Retinal pigment epithelial cell (primary cell): Measurements from ENCODE around the gene SYNPR.

Source experiments
- DNase-seq: peaks from one replicate; pipeline ENCODE4 v3.0.0-alpha.2; 2010; ENCODE audit warnings: low read depth
- H3K4me3 ChIP-seq: 2 replicates; pipeline ENCODE4 v1.5.1; 2011; ENCODE audit warnings: mild to moderate bottlenecking, low read length, control low read depth, moderate library complexity
- TF ChIP-seq, protein P1 (sequence below): conservative IDR thresholded peaks from 2 replicates; pipeline ENCODE4 v1.5.1; 2011; ENCODE audit warnings: low read depth, low read length, control low read depth, inconsistent platforms

The SYNPR gene

DNA sequence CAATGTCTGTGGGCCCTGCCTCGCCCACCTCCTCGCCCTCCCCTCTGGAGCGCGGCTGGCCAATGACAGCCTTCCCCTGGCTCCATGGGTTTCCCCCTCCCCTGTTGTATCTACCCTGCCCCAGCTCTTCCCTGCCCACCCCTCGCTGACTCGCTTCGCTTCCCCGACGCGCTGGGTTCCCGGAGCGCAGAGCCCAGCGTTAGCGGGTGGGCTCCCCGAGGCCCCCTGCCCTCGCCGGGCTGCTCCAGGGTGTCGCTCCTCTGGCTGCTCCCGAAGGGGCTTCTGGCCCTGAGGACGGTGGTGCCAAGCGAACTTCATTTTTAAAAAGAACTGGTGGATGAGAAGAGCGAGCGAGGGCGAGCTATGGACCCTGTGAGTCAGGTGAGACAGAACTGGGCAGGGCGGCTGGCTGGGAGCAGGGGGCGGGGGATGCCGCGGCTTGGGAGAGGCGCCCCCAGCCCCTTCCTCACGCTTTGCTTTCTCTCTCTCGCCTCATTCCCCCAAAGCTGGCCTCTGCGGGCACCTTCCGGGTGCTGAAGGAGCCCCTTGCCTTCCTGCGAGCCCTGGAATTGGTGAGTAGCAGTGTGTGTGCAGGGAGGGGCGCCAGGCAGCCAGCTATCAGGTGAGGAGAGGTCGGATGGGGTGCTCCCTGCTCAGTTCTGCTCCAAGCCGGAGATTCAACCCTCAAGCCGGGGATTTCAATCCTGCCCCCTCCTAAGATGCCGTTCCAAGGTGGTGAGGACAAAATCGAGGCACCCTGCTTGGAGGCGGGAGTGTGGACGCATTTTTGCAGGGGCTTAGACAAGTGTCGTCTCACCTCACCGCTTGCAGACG lies at the start of gene SYNPR:
Gene SYNPR, plus strand, starts transcription at position 138 of the 834 bp plus-strand sequence.
- H3K4me3 ChIP-seq, result peak within 1 kb of the TSS; percentile 11
- TF ChIP-seq, protein P1, sequence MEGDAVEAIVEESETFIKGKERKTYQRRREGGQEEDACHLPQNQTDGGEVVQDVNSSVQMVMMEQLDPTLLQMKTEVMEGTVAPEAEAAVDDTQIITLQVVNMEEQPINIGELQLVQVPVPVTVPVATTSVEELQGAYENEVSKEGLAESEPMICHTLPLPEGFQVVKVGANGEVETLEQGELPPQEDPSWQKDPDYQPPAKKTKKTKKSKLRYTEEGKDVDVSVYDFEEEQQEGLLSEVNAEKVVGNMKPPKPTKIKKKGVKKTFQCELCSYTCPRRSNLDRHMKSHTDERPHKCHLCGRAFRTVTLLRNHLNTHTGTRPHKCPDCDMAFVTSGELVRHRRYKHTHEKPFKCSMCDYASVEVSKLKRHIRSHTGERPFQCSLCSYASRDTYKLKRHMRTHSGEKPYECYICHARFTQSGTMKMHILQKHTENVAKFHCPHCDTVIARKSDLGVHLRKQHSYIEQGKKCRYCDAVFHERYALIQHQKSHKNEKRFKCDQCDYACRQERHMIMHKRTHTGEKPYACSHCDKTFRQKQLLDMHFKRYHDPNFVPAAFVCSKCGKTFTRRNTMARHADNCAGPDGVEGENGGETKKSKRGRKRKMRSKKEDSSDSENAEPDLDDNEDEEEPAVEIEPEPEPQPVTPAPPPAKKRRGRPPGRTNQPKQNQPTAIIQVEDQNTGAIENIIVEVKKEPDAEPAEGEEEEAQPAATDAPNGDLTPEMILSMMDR, result no peak
- no peak for DNase-seq

DNA sequence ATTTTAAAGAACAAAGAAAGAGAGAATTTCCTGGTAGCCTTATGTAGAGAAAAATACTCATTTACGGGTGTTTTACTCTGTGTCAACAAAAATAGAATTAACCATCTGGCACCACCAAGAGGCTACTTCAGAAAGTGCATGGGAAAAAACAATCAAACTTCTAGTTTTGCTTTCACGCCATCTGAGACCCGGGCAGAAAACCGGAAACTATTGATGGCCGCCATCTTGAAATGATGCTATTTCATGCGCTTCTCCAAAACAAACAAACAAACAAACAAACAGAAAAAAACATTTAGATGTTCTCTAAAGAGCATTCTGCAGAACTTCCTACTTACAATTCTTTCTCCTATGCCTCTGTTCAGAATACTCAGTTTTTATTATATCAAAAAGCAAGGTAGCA lies 49.4 kb upstream of the SYNPR start:
- TF ChIP-seq, protein P1, result peak; percentile 71
- H3K4me3 ChIP-seq, result no peak overlapping the region
- DNase-seq, result peak; percentile 9

DNA sequence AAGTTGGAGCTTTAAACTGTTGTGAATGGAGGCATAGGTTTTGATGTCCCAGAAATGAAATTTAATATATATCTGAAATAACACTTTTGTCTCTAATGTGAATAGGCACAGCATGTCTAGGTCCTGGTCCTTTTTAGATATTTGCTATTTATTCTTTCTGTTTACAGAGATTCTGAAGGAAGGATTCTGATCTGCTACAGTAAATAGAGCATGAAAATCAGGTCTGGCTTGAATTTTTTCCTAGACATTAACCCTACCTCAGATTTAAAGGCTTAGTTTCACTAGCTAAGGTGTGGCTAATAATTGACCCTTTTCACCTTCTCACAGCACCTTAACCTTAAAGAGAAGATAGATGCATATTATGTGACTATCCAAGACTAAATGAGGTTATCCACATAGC lies 48.0 kb upstream of the SYNPR start:
- TF ChIP-seq, protein P1, result no peak
- no peak overlapping the region for H3K4me3 ChIP-seq
- no peak for DNase-seq

DNA sequence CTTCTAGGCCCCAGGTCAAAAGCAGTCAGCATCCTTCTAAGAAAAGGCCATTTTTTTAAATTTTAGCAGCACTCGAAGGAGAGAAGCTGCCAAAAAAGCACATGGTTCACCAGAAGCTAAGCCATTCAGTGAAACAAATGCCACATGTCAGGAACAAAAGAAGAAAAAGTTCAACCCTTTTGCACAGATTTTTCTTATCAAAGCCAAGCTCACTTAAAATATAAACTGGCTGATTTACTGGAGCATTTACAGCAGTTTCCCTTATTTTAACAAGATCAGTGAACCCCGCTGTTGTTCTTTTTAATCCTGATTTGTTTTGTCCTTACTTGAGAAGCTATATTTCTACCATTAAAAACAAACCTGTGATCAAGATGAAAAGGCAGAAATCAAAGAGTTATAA lies 46.5 kb upstream of the SYNPR start:
- no peak overlapping the region for H3K4me3 ChIP-seq
- TF ChIP-seq, protein P1, result no peak
- DNase-seq, result no peak

DNA sequence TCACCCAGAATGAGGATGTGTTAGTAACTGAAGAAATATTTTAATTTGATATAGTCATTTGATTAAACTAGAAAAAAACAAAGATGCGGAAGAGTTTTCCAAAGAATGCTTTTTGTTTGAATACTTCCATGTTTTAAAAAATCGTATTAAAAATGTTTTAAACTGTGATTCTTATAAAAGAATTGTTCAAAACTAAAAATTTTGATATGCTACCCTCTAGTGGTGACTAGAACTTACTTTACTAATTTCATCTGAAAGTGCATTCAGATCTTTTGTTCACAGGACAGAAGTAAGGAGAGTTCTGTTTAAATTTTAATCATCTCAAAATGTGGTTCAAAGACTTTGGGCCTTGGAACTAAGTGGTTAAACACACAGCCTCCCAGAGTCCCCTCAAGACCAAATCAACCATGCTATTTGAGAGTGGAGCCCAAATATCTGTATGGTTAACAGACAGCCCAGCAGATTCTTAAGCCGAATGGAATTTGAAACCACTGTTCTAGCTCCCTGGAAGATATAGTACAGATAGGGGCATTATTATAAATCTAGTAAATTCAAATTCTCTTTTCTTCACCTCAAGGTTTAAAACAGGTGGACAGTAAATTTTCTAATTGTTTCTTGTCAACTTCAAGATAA lies 45.2 kb upstream of the SYNPR start:
- TF ChIP-seq, protein P1, result peak; percentile 37
- no peak for DNase-seq
- H3K4me3 ChIP-seq, result no peak overlapping the region

DNA sequence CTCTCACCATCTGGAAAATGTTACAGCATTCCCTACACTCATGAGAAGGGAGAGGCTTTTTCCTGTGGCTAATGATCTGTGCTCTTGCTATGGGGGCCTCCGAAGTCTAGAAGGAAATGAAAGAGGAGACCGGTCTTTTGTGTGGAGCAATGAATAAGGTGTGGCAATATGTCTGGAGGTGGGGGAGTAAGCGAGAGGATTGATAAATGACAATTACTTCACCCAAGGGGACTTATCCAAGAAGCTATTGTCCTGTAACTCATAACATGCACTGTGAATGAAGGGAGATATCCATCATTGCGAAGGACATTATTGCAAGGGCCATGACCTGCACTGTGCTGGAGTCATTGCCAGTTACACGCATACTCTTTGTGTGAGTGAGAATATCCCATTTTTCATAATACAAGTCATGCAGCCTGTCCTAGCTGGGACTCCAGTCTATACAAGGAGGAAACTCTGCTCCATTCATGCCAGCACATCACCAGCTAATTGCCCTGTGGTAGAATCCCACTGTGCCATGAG lies 37.7 kb upstream of the SYNPR start:
- TF ChIP-seq, protein P1, result no peak
- no peak for DNase-seq
- H3K4me3 ChIP-seq, result no peak overlapping the region
